D721Med (cell line): ENCODE results near the gene PELI1.

ENCODE experiments used
- DNase-seq: peaks from one replicate; pipeline ENCODE4 v3.0.0; 2011; ENCODE audit warnings: low spot score; ENCODE audit not compliant: insufficient read length
- FAIRE-seq: peaks from 2 replicates; lab custom pipeline; 2011; peaks lifted over from hg19 to GRCh38; lab: Jason Lieb, UNC
- CTCF ChIP-seq: IDR thresholded peaks from 2 replicates; pipeline ENCODE4 v1.5.1; 2012; ENCODE audit warnings: mild to moderate bottlenecking, control low read depth; ENCODE audit not compliant: insufficient read depth; ENCODE audit errors: missing control alignments

PELI1 gene

GRCh38 chr2:64065516-64065915 is 78.7 kb downstream of the PELI1 start:
- DNase-seq: no peak
- TF ChIP-seq CTCF: no peak
- no peak for FAIRE-seq

DNA sequence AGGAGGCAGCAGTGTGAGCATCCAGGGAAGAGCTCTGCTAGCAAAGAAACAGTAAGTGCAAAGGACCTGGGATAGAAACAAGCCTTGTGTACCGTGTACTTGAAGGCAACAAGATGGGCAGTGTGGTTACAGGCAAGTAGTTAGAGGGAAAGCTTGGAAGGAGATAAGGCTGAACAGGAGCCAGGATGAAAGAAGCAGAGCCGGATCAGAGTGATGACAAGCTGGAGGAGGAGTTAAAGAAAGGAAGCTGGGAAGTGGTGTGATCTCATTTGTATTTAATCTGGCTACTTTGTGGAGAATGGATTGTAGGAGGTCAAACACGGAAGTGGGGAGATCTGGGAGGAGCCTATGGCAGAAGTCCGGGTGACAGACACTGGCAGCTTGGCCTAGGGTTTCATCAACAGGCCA is 80.3 kb downstream of the PELI1 start:
- no peak for TF ChIP-seq CTCF
- FAIRE-seq (no peak), DNase-seq (no peak)

DNA sequence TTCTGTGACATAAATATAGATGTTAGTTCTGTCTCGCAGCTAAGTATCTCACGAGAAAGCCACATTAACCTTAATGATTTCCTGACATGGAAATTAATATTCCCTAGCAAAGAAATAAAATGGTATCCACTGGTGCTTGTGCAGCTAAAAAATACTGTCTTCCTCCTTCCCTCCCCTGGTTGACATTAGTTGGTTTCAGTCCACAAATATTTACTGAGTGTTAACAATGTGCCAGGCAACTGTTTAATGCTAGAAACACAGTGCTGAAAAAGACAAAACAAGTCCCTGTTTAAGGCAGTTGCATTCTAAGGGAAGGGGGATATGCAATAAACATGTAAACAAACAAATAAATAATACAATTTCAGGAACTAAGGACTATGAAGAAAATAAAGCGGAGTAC is 80.8 kb downstream of the PELI1 start:
- no peak for TF ChIP-seq CTCF
- DNase-seq (no peak), FAIRE-seq (no peak)

DNA sequence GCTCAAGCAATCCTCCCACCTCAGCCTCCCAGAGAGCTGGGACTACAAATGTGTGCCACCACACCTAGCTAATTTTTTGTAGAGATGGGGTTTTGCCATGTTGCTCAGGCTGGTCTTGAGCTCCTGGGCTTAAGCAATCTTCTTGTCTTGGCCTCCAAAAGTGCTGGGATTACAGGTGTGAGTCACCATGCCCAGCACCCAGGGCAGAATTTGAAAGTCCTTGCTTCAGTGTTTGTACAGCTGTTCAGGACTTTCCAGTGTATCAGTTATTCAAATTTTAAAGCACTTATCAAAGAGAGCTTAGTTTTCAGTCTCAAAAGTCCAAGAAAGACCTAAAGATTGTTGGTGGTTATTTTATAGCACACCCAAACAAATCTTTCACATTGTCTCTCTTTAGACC is 81.4 kb downstream of the PELI1 start:
- FAIRE-seq (no peak), DNase-seq (no peak)
- no peak for TF ChIP-seq CTCF

- DNase-seq (no peak), FAIRE-seq (no peak)
- no peak for TF ChIP-seq CTCF
Observed at GRCh38 chr2:64059270-64059669, 85.0 kb downstream of the PELI1 start.

DNA sequence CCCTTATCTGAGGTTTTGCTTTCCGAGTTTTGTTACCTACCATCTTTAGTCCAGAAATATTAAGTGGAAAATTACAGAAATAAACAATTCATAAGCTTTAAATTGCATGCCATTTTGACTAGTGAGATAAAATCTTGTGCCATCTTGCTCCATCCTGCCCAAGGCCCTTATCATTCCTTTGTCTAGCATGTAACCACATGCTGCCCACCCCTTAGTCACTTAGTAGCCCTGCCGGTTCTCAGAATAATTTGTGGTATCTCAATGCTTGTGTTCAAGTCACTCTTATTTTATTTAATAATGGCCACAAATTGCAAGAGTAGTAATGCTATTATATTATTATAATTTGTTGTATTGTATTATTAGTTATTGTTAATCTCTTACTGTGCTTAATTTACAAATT is 88.2 kb downstream of the PELI1 start:
- no peak for DNase-seq
- no peak for TF ChIP-seq CTCF
- FAIRE-seq: no peak

- FAIRE-seq (no peak), DNase-seq (no peak)
- TF ChIP-seq CTCF: no peak
Observed at GRCh38 chr2:64054161-64054915, 89.9 kb downstream of the PELI1 start.
